GM18498 (cell line): ENCODE measurements around the gene MICAL3.
A peak's percentile ranks its signal among the peaks of the same experiment; 100 is the strongest.

Experiments
- ATAC-seq: cut with Tn5 transposase; IDR thresholded peaks from one replicate; pipeline ENCODE4 v1.9.1; 2021; ENCODE audit warnings: mild to moderate bottlenecking, moderate library complexity; ENCODE audit not compliant: unreplicated experiment

The MICAL3 gene

GRCh38 chr22:17851759-17852158 lies 172.6 kb downstream of the MICAL3 start:
- no peak for ATAC-seq

DNA sequence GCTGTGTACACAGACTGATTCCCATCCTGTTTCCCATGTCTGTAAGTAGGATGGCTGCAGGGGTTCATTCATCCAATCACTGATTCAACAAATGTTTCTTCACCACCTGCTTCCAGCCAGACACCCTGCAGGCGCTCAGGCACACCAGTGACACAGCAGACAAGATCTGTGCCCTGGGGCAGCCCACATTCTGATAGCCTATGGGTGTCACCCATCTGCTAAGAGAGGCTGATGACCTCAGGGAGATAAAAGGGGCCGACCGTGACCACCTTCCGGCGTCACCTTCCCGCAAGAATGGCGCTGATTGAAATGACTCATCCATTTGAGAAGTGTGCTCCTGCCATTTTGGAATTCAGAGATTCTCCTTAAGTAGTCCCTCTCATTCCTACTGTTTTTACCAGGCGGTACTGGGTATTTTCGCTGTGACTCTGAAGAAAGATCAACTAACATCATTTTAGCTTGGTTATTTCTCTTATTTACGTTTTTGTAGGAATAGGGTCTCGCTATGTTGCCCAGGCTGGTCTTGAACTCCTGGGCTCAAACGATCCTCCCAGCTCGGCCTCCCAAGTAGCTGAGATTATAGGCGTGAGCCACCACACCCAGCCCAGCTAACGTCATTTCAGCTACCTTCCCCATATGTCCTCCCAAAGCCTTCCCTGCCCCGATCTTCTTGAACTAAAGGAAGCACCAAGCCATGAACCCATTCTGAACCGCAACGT lies 176.8 kb downstream of the MICAL3 start:
- ATAC-seq: no peak

GRCh38 chr22:17846326-17846992 lies 177.9 kb downstream of the MICAL3 start:
- ATAC-seq: no peak

DNA sequence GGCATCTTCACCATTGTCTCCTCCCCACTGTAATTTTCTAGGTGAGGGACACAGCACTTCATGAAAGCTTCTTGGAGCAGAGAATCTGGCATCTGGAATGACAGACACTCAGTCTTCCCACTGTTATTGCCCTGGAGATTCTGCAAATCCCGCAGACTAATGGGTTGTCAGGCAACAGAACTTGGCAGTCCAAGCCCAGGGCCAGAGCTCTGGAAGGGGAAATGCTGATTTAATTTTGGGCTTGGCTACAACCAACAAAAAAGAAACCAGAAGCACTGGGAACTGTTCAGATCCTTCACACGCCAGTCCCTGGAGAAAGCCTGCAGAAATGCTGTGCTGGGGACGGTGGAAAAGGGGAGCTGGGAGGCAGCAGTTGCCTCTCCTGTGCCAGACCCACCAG lies 178.6 kb downstream of the MICAL3 start:
- no peak for ATAC-seq

- no peak for ATAC-seq
These were observed 179.0 kb downstream of the MICAL3 start for GRCh38 chr22:17845327-17845726.

- ATAC-seq: no peak
These were observed 180.2 kb downstream of the MICAL3 start for GRCh38 chr22:17844150-17844549.

GRCh38 chr22:17842386-17842785 lies 182.0 kb downstream of the MICAL3 start:
- no peak for ATAC-seq

DNA sequence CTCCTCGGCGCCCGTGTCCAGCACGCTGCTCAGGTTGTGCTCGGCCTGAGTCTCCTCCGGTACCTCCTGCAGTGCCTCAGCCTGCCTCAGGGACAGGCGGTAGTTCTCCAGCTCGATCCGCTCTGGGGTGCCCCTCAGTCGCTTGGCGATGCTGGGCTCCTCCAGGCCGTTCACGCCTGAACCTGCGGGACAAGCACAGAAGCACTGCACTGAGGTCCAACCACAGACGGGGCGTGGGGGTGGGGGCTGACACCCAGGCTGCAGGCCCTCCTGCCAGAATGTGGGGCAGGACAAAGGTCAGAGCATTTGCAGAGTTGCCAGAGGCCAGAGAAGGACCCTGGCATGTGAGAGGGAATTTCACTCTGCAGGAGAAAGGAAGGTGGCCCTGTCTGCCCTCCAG lies 182.5 kb downstream of the MICAL3 start:
- no peak for ATAC-seq

- ATAC-seq: no peak
These were observed 186.0 kb downstream of the MICAL3 start for GRCh38 chr22:17838180-17838865.

DNA sequence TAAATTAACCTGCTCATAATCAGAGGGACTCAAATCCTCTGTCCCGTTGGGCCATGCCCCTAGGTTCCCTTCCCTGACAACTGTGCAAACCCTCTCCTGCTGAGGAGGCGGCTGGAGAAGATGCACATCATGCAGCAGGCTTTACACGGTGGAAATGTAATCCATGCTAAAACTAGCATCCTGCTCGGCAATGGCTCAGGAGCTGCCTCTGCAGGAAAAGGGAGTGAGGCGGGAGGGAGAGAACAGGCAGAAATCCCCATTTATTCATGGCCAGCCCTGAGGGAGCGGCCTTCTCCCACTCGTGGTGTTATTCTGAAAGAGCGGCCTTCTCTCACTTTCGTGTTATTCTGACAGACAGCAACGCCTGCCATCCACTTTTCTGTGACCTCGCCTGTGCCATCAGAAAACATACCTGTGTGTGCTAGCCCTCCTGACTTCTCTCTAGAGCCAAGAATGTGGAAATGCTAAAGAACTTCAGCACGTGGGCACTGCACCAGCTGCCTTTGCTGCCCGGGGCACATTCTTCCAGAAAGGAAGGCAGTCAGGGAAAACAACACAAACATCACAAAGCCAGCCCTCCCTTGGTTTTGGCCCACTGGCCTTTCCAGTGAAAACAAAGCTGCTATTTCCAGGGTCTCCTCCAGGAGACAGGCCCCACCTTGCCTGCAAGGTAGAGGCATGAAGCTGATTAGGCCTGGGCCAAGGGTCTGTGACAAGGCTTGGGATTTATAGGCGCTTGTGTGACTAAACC lies 187.2 kb downstream of the MICAL3 start:
- no peak for ATAC-seq

DNA sequence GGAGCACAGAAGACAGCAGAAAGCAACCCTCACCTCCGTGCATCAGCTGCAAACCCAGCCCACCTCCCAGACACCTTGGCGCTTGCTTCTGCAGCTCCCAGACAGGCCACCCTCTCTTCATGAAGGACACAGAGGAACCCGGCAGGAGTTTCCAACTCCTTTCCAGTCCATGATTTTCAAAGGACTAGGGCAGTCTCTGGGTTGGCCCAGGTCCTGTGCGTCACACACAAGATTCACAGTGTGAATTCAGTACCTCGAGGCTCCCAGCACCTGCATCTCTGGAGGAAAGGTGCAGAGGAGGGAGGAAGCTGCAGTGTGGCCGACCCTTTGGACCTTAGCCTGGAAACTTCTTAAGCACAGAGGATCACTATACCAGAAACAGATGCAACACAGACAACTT lies 189.1 kb downstream of the MICAL3 start:
- ATAC-seq: no peak

DNA sequence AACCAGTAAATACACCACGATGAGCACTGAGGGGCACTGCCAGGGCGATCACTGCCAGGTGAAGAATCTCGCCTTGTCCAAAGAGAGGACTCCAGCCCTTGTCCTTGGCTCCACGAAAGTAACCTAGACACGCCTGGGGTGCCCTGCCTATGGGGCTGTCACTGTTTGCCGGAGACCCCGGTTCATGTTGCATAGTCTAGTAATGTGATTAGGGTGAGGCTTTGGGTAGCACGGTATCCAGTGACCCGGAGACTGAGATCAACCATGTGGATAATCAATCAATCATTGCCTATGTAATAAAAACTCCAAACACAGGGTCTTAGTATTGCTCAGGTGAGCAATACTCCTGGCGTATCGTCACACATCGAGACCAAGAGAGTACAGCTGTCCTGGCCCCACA lies 190.9 kb downstream of the MICAL3 start:
- no peak for ATAC-seq

- ATAC-seq: no peak
These were observed 191.7 kb downstream of the MICAL3 start for GRCh38 chr22:17832665-17833064.

DNA sequence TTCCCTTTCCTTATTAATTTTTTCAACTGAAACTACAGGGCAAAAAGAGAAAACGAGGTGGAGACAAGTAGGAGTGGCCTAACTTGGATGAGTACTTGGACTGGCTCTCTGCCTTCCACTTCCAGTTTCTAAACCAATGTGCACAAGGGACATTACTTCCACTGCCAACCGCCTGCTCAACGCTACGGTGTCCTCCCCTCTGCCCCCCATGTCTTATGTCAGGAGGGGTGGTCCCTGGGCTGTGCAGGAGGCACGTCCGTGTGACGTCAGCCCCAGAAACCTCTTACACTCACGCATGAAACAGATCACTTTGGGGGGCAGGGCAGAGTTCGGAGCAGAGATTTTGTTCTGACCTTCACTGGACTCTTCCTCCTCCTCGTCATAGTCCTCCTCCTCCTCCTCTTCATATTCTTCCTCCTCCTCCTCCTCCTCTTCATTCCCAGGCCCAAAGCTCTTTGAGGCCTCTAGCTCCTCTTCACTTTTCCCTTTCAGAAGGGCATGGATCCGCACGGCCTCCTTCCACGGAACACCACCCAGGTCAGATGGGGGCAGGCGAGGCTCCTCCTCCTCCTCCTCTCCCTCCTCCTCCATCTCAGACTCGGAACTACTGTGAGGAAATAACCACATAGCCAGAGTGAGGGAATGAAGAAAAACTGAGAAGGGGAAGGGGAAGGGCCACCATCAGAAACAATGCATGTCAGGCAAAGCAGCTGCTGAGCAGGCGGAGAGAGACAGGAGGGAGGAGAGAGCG lies 192.7 kb downstream of the MICAL3 start:
- no peak for ATAC-seq

- ATAC-seq: peak; percentile 66
These were observed 194.1 kb downstream of the MICAL3 start for GRCh38 chr22:17830043-17830961.

GRCh38 chr22:17829695-17830042 lies 194.7 kb downstream of the MICAL3 start:
- no peak for ATAC-seq

GRCh38 chr22:17828502-17829080 lies 195.8 kb downstream of the MICAL3 start:
- no peak for ATAC-seq

GRCh38 chr22:17827466-17827865 lies 196.9 kb downstream of the MICAL3 start:
- ATAC-seq: no peak

GRCh38 chr22:17825876-17826550 lies 198.3 kb downstream of the MICAL3 start:
- ATAC-seq: no peak
